ENCODE results near the gene SLC19A1.

DNA sequence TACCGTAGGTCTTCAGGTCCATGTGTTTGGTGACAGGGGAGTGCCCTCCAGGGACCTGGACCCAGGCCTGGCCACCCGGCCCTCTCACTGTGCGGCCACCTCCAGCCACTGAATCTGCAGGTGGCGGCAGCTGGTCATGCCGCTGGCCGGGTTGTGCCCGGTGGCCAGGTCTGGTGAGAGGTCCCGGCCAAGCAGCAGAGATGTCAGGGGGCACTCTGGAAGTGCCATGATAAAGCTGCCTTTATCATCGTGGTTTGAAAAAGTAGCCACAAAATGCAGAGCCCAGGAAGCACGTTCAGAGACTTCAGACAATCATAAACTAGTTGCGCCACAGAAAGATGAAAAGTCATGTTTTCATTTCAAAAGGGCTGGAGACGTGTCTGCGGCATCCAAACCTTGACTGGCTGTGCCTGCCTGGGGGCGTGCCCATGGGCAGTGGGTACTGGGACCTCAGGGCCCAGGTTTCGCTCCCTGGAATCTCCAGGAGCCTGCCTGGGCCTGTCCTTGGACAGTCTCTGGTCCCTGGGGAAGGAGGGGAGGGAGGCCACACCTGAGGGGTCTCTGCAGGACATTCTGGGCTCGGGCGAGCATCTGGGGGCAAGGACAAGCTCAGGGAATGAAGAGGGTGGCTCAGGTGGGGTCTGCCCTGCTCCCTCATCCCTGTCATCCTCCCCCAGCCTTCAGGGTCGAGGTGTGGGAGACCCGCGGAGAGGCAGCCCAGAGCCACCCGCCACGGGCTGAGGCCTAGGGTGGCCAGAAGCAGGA is 92.4 kb downstream of the SLC19A1 start:
- TF ChIP-seq POLR2A (IDR thresholded peaks at IDR 0.05) (no peak), EP300 (IDR thresholded peaks at IDR 0.05) (no peak), POLR2AphosphoS5 (IDR thresholded peaks at IDR 0.05) (no peak)
- TF ChIP-seq, protein P1, sequence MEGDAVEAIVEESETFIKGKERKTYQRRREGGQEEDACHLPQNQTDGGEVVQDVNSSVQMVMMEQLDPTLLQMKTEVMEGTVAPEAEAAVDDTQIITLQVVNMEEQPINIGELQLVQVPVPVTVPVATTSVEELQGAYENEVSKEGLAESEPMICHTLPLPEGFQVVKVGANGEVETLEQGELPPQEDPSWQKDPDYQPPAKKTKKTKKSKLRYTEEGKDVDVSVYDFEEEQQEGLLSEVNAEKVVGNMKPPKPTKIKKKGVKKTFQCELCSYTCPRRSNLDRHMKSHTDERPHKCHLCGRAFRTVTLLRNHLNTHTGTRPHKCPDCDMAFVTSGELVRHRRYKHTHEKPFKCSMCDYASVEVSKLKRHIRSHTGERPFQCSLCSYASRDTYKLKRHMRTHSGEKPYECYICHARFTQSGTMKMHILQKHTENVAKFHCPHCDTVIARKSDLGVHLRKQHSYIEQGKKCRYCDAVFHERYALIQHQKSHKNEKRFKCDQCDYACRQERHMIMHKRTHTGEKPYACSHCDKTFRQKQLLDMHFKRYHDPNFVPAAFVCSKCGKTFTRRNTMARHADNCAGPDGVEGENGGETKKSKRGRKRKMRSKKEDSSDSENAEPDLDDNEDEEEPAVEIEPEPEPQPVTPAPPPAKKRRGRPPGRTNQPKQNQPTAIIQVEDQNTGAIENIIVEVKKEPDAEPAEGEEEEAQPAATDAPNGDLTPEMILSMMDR (IDR thresholded peaks at IDR 0.05), result no peak
